HL-60 (cell line): ENCODE results near the gene SBNO2.

Experiments used
- DNase-seq, 2 experiments: peaks; one replicate each; pipeline ENCODE4 v3.0.0-alpha.2; 2010 to 2020; ENCODE audit warnings: low read depth in 1 of 2, low spot score in 1 of 2
- H3K27ac ChIP-seq: fragments of 250-450 bp; sonication (Bioruptor Pico); replicated peaks from 2 replicates; pipeline ENCODE4 v1.5.1; 2020; ENCODE audit warnings: mild to moderate bottlenecking, moderate library complexity
- H3K27me3 ChIP-seq: fragments of 250-450 bp; sonication (Bioruptor Pico); 2 replicates; pipeline ENCODE4 v1.5.1; 2021; ENCODE audit warnings: mild to moderate bottlenecking, moderate library complexity; ENCODE audit not compliant: insufficient read depth, poor library complexity, severe bottlenecking
- H3K4me3 ChIP-seq: replicated peaks from 2 replicates; pipeline ENCODE4 v1.5.1; 2011; ENCODE audit warnings: mild to moderate bottlenecking, control low read depth, low read length; ENCODE audit not compliant: insufficient read depth
- CTCF ChIP-seq: IDR thresholded peaks from one replicate; pipeline ENCODE4 v1.5.1; 2011; ENCODE audit warnings: low read length, control low read depth, inconsistent platforms; ENCODE audit not compliant: insufficient read depth
- GABPA ChIP-seq: IDR thresholded peaks from 2 replicates; pipeline ENCODE4 v1.6.1; 2012; ENCODE audit warnings: low read depth
- POLR2AphosphoS5 ChIP-seq: IDR thresholded peaks from 2 replicates; pipeline ENCODE4 v1.6.1; 2012; ENCODE audit warnings: low read depth
- REST ChIP-seq: IDR thresholded peaks from 2 replicates; pipeline ENCODE4 v1.6.1; 2012; ENCODE audit warnings: low read depth; ENCODE audit not compliant: insufficient replicate concordance
- SPI1 ChIP-seq: IDR thresholded peaks from 2 replicates; pipeline ENCODE4 v1.6.1; 2012; ENCODE audit warnings: low read depth, mild to moderate bottlenecking, borderline replicate concordance

Gene SBNO2

GRCh38 chr19:1125601-1126467, 48.2 kb downstream of the SBNO2 start:
- TF ChIP-seq REST, result no peak
- no peak overlapping the region for H3K27ac ChIP-seq
- no peak for DNase-seq
- H3K4me3 ChIP-seq, result no peak overlapping the region
- H3K27me3 ChIP-seq, result no peaks in the 10 kb centered on the region

DNA sequence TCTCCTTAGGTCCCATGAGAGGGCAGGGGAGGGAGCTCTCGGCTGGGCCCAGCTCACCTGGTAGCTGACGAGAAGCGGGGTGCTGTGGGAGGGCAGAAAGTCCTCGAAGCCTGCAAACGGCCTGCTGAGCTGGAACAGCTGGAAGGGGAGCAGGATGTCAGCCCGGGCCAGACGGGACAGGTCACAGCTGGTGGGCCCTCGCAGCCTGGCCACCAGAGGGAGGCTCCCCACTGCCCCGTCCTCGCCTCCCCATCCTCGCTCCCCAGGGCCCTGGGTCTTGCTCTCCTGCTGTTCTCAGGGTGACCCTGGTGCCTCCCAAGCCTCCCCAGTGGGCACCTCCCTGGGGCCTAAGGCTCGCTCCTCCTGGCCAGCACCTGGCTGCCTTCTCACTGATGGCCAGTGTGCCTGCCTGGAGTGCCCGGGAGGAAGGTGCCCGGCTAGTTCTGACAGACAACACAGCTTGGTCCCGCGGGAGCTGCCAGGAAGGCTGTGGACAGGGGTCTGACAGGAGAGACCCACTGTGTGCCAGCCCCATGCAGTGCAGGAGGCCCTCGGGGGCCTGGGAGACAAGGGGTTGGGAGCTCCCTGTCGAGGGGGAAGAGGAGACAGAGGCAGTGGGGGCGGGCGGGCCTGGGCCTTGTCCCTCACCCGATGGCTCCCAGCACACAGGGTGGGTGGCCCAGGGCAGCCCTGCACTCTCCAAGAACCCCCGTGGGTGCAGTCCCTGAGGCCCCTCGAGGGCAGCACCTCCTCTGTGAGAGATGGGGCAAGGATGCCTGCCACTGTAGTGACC, 50.0 kb downstream of the SBNO2 start:
- H3K27ac ChIP-seq, result no peak overlapping the region
- TF ChIP-seq SPI1 (no peak), CTCF (no peak), POLR2AphosphoS5 (no peak), REST (no peak), GABPA (no peak)
- DNase-seq, result no peak

GRCh38 chr19:1123381-1123780, 50.7 kb downstream of the SBNO2 start:
- Histone ChIP-seq H3K4me3 (no peak overlapping the region), H3K27me3 (no peaks in the 10 kb centered on the region), H3K27ac (no peak overlapping the region)
- TF ChIP-seq SPI1 (no peak), GABPA (no peak), REST (no peak), CTCF (no peak), POLR2AphosphoS5 (no peak)
- no peak for DNase-seq

More for the DNA sequence above, 50.0 kb downstream of the SBNO2 start:
- Histone ChIP-seq H3K4me3 (no peak overlapping the region), H3K27me3 (no peaks in the 10 kb centered on the region)
